GM12892 (cell line): Measurements from ENCODE around the gene RAD51AP2.

Experiments
- POLR2A ChIP-seq: IDR thresholded peaks from 2 replicates; pipeline ENCODE4 v1.6.1; 2011; ENCODE audit warnings: low read depth, low read length, control low read depth
- POLR2AphosphoS5 ChIP-seq: IDR thresholded peaks from 2 replicates; pipeline ENCODE4 v1.6.1; 2011; ENCODE audit warnings: low read depth, low read length, control low read depth

DNA sequence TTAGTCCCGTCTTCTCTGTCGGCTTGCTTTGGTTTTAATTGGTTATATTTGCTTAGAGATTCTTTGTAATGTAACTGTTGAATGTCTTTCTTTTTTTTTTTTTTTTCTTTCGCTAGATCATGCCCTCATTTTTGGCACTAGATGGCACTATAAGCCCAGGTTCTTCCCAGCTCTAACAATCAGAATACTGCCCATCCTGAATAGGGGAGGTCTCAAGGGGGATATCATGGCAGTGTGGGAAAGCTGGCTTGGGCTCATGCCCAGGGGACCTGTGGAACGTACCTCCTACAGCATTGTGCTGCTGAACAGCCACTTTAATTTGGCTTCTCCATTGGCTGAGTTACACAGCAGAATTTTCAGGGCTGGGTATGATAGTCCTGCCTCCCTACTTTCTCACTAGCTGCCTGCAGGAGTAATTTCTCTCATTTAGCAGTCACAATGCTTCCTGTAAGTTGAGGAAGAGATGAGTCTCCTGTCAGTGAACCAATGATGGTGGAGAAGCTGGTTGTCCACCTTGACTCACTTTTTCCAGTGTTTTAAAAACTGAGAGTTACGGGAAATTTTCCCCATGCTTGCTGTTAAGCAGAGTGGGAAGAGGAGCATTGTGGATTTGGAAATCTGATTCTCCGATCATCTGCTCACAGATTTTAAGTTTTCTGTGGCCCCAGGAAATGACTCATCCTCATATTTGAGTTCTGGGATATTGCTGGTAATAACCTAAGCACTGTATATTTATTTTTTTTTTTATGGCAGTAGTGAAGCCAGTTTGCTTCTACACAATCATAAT, 47.2 kb downstream of the RAD51AP2 start:
- TF ChIP-seq POLR2A (no peak), POLR2AphosphoS5 (no peak)
